Measurements from ENCODE around the gene KLHL40.

The KLHL40 gene

GRCh38 chr3:42686832-42687650 is 1.7 kb downstream of the KLHL40 start:
- H3K36me3 Mint-ChIP-seq, result no peaks in the 10 kb centered on the region
- no peak for DNase-seq
- CTCF ChIA-PET, result no interaction called here
- H3K4me1 Mint-ChIP-seq, result no peaks in the 10 kb centered on the region
- no peak overlapping the region for H3K27ac Mint-ChIP-seq
- H3K4me3 Mint-ChIP-seq, result no peak overlapping the region
- H3K9me3 Mint-ChIP-seq, result no peaks in the 10 kb centered on the region
- peaks cover 53% of the 10 kb centered on the region for H3K27me3 Mint-ChIP-seq

GRCh38 chr3:42688016-42688415 is 2.7 kb downstream of the KLHL40 start:
- H3K9me3 Mint-ChIP-seq, result no peaks in the 10 kb centered on the region
- no peak for DNase-seq
- no peaks in the 10 kb centered on the region for H3K36me3 Mint-ChIP-seq
- no peak overlapping the region for H3K27ac Mint-ChIP-seq
- CTCF ChIA-PET, result no interaction called here
- peaks cover 53% of the 10 kb centered on the region for H3K27me3 Mint-ChIP-seq
- no peak overlapping the region for H3K4me3 Mint-ChIP-seq
- no peaks in the 10 kb centered on the region for H3K4me1 Mint-ChIP-seq

- no peak overlapping the region for H3K4me3 Mint-ChIP-seq
- peaks cover 53% of the 10 kb centered on the region for H3K27me3 Mint-ChIP-seq
- no peak overlapping the region for H3K27ac Mint-ChIP-seq
- H3K4me1 Mint-ChIP-seq, result no peaks in the 10 kb centered on the region
- CTCF ChIA-PET, result no interaction called here
- no peaks in the 10 kb centered on the region for H3K9me3 Mint-ChIP-seq
- H3K36me3 Mint-ChIP-seq, result no peaks in the 10 kb centered on the region
- DNase-seq, result no peak
These were observed 3.4 kb downstream of the KLHL40 start for GRCh38 chr3:42688487-42689420.

GRCh38 chr3:42689421-42690014 is 4.2 kb downstream of the KLHL40 start:
- CTCF ChIA-PET, result no interaction called here
- H3K27me3 Mint-ChIP-seq, result peaks cover 52% of the 10 kb centered on the region
- H3K4me3 Mint-ChIP-seq, result no peak overlapping the region
- no peaks in the 10 kb centered on the region for H3K4me1 Mint-ChIP-seq
- DNase-seq, result no peak
- no peaks in the 10 kb centered on the region for H3K36me3 Mint-ChIP-seq
- H3K27ac Mint-ChIP-seq, result no peak overlapping the region
- H3K9me3 Mint-ChIP-seq, result no peaks in the 10 kb centered on the region

GRCh38 chr3:42690191-42690590 is 4.9 kb downstream of the KLHL40 start:
- Mint-ChIP-seq H3K27me3 (peaks cover 45% of the 10 kb centered on the region), H3K27ac (no peak overlapping the region), H3K4me3 (no peak overlapping the region), H3K4me1 (no peaks in the 10 kb centered on the region), H3K36me3 (no peaks in the 10 kb centered on the region), H3K9me3 (no peaks in the 10 kb centered on the region)
- no peak for DNase-seq
- CTCF ChIA-PET, result interaction anchor here (0.8 kb wide), 1 partner anchor 20 kb away, joined by 3 read pairs; no protein-coding TSS in a partner anchor

- no peak overlapping the region for H3K4me3 Mint-ChIP-seq
- no peaks in the 10 kb centered on the region for H3K36me3 Mint-ChIP-seq
- CTCF ChIA-PET, result interaction anchor here (0.8 kb wide), 1 partner anchor 21 kb away, joined by 3 read pairs; no protein-coding TSS in a partner anchor
- no peaks in the 10 kb centered on the region for H3K4me1 Mint-ChIP-seq
- H3K27me3 Mint-ChIP-seq, result peaks cover 37% of the 10 kb centered on the region
- H3K9me3 Mint-ChIP-seq, result no peaks in the 10 kb centered on the region
- no peak overlapping the region for H3K27ac Mint-ChIP-seq
- no peak for DNase-seq
These were observed 5.7 kb downstream of the KLHL40 start for GRCh38 chr3:42690766-42691680.

- Mint-ChIP-seq H3K27ac (no peak overlapping the region), H3K27me3 (peaks cover 26% of the 10 kb centered on the region), H3K4me1 (no peaks in the 10 kb centered on the region), H3K4me3 (no peak overlapping the region), H3K36me3 (no peaks in the 10 kb centered on the region), H3K9me3 (no peaks in the 10 kb centered on the region)
- no peak for DNase-seq
- CTCF ChIA-PET, result no interaction called here
These were observed 6.7 kb downstream of the KLHL40 start for GRCh38 chr3:42691816-42692666.

GRCh38 chr3:42692667-42693529 is 7.6 kb downstream of the KLHL40 start:
- DNase-seq, result no peak
- CTCF ChIA-PET, result no interaction called here
- no peaks in the 10 kb centered on the region for H3K9me3 Mint-ChIP-seq
- no peak overlapping the region for H3K4me3 Mint-ChIP-seq
- peaks cover 19% of the 10 kb centered on the region for H3K27me3 Mint-ChIP-seq
- H3K4me1 Mint-ChIP-seq, result no peaks in the 10 kb centered on the region
- H3K27ac Mint-ChIP-seq, result no peak overlapping the region
- no peaks in the 10 kb centered on the region for H3K36me3 Mint-ChIP-seq

GRCh38 chr3:42693530-42693930 is 8.2 kb downstream of the KLHL40 start:
- H3K9me3 Mint-ChIP-seq, result no peaks in the 10 kb centered on the region
- no peak overlapping the region for H3K4me3 Mint-ChIP-seq
- peaks cover 1% of the 10 kb centered on the region for H3K4me1 Mint-ChIP-seq
- DNase-seq, result no peak
- no peaks in the 10 kb centered on the region for H3K36me3 Mint-ChIP-seq
- peaks cover 17% of the 10 kb centered on the region for H3K27me3 Mint-ChIP-seq
- no peak overlapping the region for H3K27ac Mint-ChIP-seq
- CTCF ChIA-PET, result no interaction called here

GRCh38 chr3:42694366-42694765 is 9.0 kb downstream of the KLHL40 start:
- Mint-ChIP-seq H3K4me1 (peaks cover 6% of the 10 kb centered on the region), H3K4me3 (no peak overlapping the region), H3K27ac (no peak overlapping the region), H3K36me3 (no peaks in the 10 kb centered on the region), H3K9me3 (no peaks in the 10 kb centered on the region), H3K27me3 (peaks cover 17% of the 10 kb centered on the region)
- DNase-seq, result no peak
- CTCF ChIA-PET, result no interaction called here

GRCh38 chr3:42696356-42697288 is 11.3 kb downstream of the KLHL40 start:
- Mint-ChIP-seq H3K4me1 (peaks cover 10% of the 10 kb centered on the region), H3K27ac (no peak overlapping the region), H3K9me3 (no peaks in the 10 kb centered on the region), H3K27me3 (peaks cover 10% of the 10 kb centered on the region), H3K36me3 (no peaks in the 10 kb centered on the region), H3K4me3 (no peak overlapping the region)
- no peak for DNase-seq
- CTCF ChIA-PET, result no interaction called here

All from activated naive CD4-positive, alpha-beta T cell treated with anti-CD3 and anti-CD28 coated beads, Interleukin-2, amount 10 ng/mL, durations not matched to agents 7 days and 5 days (primary cell).